DMS153 treated with DMSO at 0.1 percent for 48 hours (cell line): ENCODE measurements around the gene MPC2.
"Not testable (repeated sequence)": the region's sequence is repeated elsewhere in the genome, so short reads cannot be mapped to it uniquely, and the experiment has no call there.

ENCODE experiments used
- DNase-seq: peaks from one replicate; lab custom pipeline; 2025; ENCODE audit not compliant: unreplicated experiment; lab: John Stamatoyannopoulos, UW

Gene MPC2

GRCh38 chr1:167935216-167936067 lies 1.4 kb downstream of the MPC2 start:
- DNase-seq: peak; percentile 68

GRCh38 chr1:167934426-167935215 lies 2.3 kb downstream of the MPC2 start:
- no peak for DNase-seq

- no peak for DNase-seq
Measured at GRCh38 chr1:167933788-167934187, 3.1 kb downstream of the MPC2 start.

- no peak for DNase-seq
Measured at GRCh38 chr1:167929725-167930124, 7.1 kb downstream of the MPC2 start.

GRCh38 chr1:167928919-167929318 lies 8.0 kb downstream of the MPC2 start:
- not testable (repeated sequence) for DNase-seq

GRCh38 chr1:167928457-167928852 lies 8.4 kb downstream of the MPC2 start:
- DNase-seq: no peak

- no peak for DNase-seq
Measured at GRCh38 chr1:167927046-167927754, 9.7 kb downstream of the MPC2 start.

- DNase-seq: no peak
Measured at GRCh38 chr1:167926486-167926997, 10.3 kb downstream of the MPC2 start.

GRCh38 chr1:167924543-167925231 lies 12.2 kb downstream of the MPC2 start:
- DNase-seq: no peak

GRCh38 chr1:167924102-167924501 lies 12.8 kb downstream of the MPC2 start:
- DNase-seq: no peak

GRCh38 chr1:167923324-167924056 lies 13.4 kb downstream of the MPC2 start:
- DNase-seq: no peak

- DNase-seq: no peak
Measured at GRCh38 chr1:167922611-167923074, 14.2 kb downstream of the MPC2 start.

- no peak for DNase-seq
Measured at GRCh38 chr1:167922023-167922422, 14.8 kb downstream of the MPC2 start.

- no peak for DNase-seq
Measured at GRCh38 chr1:167916766-167917511, 19.9 kb downstream of the MPC2 start.

GRCh38 chr1:167915569-167915968 lies 21.3 kb downstream of the MPC2 start:
- no peak for DNase-seq

- DNase-seq: no peak
Measured at GRCh38 chr1:167913895-167914496, 22.9 kb downstream of the MPC2 start, which contains the start of gene ADCY10. TSS of gene ADCY10 (minus strand) at chr1:167914134. CDS start at chr1:167905140, 8,994 bp downstream.

GRCh38 chr1:167912294-167912693 lies 24.6 kb downstream of the MPC2 start:
- DNase-seq: no peak

GRCh38 chr1:167911413-167911812 lies 25.5 kb downstream of the MPC2 start:
- no peak for DNase-seq

GRCh38 chr1:167910530-167910929 lies 26.3 kb downstream of the MPC2 start:
- DNase-seq: no peak
